GM13976 (cell line): Measurements from ENCODE around the gene CDH1.
"Not testable (repeated sequence)": the region's sequence is repeated elsewhere in the genome, so short reads cannot be mapped to it uniquely, and the experiment has no call there.

Experiments used
- DNase-seq: peaks from one replicate; pipeline ENCODE4 v3.0.0; 2012; ENCODE audit warnings: low spot score
- in situ Hi-C: fragments of 300-500 bp; cut with MboI; formaldehyde crosslinking; loops from one replicate; pipeline ENCODE4 v1.12.0; 2022; ENCODE audit warnings: low sequenced_read_pairs, mixed read lengths, inconsistent platforms; ENCODE audit not compliant: unreplicated experiment
- TF ChIP-seq, protein P1 (sequence below): IDR thresholded peaks from 2 replicates; pipeline ENCODE4 v1.5.1; 2012; ENCODE audit warnings: borderline replicate concordance, mild to moderate bottlenecking; ENCODE audit not compliant: insufficient read depth; ENCODE audit errors: extremely low read depth, missing control alignments, control extremely low read depth

Gene CDH1

DNA sequence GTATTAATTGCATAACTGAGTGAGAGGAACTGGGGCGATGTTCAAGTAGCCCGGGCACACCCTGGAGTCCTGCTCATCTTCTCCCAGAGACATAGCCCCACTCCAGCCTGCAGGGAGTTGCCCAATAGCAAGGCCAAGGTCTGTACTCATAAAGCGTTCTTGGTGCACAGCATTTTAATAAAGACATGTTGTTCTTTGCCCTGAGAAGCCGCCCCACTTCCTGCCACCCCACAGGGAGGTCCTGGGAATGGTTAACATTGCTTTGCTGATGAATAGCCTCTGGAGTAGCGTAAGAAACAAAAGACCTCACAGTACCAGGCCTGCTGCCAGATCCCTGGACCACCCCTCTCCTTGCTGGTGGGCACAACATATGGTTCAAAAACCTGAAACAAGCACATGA is 21.6 kb upstream of the CDH1 start:
- no peak for DNase-seq
- in situ Hi-C loops = no loop called here
- TF ChIP-seq, protein P1, sequence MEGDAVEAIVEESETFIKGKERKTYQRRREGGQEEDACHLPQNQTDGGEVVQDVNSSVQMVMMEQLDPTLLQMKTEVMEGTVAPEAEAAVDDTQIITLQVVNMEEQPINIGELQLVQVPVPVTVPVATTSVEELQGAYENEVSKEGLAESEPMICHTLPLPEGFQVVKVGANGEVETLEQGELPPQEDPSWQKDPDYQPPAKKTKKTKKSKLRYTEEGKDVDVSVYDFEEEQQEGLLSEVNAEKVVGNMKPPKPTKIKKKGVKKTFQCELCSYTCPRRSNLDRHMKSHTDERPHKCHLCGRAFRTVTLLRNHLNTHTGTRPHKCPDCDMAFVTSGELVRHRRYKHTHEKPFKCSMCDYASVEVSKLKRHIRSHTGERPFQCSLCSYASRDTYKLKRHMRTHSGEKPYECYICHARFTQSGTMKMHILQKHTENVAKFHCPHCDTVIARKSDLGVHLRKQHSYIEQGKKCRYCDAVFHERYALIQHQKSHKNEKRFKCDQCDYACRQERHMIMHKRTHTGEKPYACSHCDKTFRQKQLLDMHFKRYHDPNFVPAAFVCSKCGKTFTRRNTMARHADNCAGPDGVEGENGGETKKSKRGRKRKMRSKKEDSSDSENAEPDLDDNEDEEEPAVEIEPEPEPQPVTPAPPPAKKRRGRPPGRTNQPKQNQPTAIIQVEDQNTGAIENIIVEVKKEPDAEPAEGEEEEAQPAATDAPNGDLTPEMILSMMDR = no peak

DNA sequence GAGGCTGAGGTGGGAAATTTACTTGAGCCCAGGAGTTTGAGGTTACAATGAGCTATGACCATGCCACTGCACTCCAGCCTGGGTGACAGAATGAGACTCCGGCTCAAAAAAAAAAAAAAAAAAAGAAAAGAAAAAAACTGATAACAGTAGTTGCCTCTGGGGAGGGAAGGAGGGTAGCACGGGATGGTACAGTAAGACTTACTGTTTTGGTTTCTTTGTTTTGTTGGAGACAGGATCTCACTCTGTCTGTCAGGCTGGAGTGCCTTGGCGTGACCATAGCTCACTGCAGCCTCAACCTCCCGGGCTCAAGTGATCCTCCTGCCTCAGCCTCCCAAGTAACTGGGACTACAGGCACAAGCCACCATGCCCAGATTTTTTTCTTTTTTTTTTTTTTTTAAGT is 20.6 kb upstream of the CDH1 start:
- in situ Hi-C loops, DNase-seq: not testable (repeated sequence)

DNA sequence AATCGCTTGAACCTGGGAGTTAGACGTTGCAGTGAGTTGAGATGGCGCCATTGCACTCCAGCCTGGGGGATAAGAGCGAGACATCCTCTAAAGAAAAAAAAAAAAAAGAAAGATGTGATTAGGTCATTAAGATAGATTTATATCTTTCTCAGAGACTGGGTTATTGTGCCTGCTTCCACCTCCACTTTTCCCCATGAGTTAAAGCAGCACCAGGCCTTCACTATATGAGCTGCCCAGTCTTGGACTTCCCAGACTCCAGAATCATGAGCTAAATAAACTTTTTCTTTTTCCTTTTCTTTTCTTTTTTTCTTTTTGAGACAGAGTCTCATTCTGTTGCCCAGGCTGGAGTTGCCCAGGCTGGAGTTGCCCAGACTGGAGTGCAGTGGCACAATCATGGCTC is 19.4 kb upstream of the CDH1 start:
- DNase-seq = no peak
- TF ChIP-seq, protein P1 = no peak
- in situ Hi-C loops = no loop called here

DNA sequence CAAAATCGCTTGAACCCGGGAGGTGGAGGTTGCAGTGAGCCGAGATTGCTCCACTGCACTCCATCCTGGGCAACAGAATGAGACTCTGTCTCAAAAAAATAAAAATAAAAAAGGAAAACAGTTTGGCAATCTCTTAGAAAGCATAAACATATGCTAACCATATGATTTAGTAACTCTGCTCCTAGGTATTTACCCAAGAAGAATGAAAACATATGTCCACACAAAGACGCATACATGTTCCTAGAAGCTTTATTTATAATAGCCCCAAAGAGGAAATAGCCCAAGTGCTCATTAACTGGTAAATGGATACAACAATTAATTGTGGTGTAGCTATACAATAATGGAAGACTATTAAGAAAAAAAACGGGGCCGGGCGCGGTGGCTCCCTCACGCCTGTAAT is 18.5 kb upstream of the CDH1 start:
- DNase-seq = no peak
- TF ChIP-seq, protein P1 = no peak
- in situ Hi-C loops = no loop called here

DNA sequence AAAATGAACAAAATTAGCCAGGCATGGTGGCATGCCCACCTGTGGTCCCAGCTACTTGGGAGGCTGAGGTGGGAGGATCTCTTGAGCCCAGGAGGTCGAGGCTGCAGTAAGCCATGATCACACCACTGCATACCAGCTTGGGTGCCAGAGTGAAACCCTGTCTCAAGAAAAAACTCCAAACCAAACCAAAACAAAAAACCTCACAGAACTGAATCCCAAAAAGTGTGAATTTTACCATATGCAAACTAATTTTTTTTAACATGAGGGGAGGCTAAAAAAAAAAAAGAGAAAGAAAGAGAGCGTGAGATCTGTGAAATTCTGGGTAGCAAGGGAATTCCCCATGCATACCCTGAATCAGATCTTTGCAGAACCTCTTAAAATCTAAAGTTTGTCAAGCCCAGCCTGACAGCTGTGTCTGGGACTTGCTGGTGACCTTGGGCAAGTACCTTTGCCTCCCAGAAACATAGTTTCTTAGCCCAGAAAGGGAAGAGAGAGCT is 17.1 kb upstream of the CDH1 start:
- in situ Hi-C loops = no loop called here
- peak; percentile 80 for DNase-seq
- TF ChIP-seq, protein P1 = no peak

DNA sequence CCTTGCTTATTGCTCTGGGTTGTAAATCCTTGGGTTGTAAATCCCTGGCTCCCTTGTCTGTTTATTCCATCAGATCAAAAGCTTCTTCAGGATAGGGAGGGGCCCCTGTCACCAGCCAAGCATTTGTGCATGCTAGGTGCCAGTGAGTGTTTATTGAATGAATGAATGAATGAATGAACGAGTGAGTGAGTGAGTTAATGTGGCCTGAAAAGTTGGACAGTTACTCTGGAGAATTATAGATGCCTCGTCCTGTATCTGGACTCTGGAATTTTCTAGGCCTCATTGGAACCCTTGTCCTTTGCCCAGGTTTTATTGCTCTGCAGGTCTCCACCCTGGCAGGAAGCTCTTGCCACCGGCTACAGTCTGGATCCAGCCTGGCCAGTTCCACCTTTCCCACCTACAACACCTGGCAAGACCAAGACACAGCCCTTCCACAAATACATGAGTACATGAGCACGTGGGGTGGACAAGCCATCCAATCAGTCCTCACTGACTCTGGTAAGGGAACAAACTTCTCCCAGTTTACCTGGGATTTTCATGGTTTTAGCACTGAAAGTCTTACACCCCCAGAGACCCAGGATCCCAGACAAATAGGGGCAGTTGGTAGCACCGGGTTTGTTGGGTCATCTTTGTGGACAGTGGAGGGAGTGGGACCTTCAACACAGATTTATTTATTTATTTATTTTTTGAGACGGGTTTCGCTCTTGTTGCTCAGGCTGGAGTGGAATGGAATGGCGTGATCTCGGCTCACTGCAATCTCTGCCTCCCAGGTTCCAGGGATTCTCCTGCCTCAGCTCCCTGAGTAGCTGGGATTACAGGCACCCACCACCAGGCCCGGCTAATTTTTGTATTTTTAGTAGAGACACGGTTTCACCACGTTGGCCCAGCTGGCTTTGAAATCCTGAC is 14.7 kb upstream of the CDH1 start:
- TF ChIP-seq, protein P1 = no peak
- no peak for DNase-seq
- in situ Hi-C loops = no loop called here

DNA sequence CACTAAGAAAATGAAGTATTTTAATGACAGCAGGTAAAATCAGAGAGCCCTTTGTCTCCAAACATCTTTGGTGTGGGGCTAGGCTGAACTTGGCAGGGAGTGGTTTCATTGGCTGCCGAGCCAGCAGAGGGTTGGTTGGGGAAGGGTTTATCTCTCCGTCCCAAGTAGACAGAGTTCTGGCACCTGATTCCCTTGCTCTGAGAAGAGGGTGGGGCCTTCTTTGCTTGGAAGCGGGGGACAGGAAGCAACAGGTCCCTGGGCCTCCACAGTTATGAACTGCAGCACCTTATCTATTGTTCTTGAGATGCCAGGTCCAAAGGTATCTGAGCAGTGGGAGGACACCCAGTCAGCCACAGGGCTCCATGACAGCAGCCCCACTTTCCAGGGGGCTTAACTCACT is 12.3 kb upstream of the CDH1 start:
- in situ Hi-C loops = no loop called here
- TF ChIP-seq, protein P1 = no peak
- DNase-seq = no peak
